K562 (cell line): ENCODE results near the gene RELL2. TPM values are rescaled to one million over a fixed set of nuclear protein-coding genes. Genes with fewer than 3 reads are reported as not detected.

Experiments used
- BRD9 ChIP-seq: fragments of 450-650 bp; IDR thresholded peaks from 2 replicates; pipeline ENCODE4 v1.6.1; 2018; ENCODE audit warnings: low read depth; ENCODE audit not compliant: partially characterized antibody
- BRF1 ChIP-seq: IDR thresholded peaks from 3 replicates; pipeline ENCODE4 v1.6.1; 2011; ENCODE audit warnings: borderline replicate concordance, mild to moderate bottlenecking; ENCODE audit not compliant: insufficient read length; ENCODE audit errors: extremely low read depth
- CBX2 ChIP-seq: fragments of 200-600 bp; sonication (generic); IDR thresholded peaks from one replicate; pipeline ENCODE4 v1.6.1; 2012; ENCODE audit warnings: mild to moderate bottlenecking, low read length, inconsistent platforms; ENCODE audit not compliant: insufficient read depth, poor library complexity, severe bottlenecking
- CXXC5 ChIP-seq: fragments of 250-450 bp; sonication (Bioruptor Pico); IDR thresholded peaks from 2 replicates; pipeline ENCODE4 v1.8.0; 2022; ENCODE audit warnings: inconsistent platforms, mild to moderate bottlenecking, moderate library complexity
- EP400 ChIP-seq: fragments of 450-650 bp; IDR thresholded peaks from 2 replicates; pipeline ENCODE4 v1.6.1; 2017; ENCODE audit warnings: antibody characterized with exemption, mild to moderate bottlenecking, moderate library complexity
- ETV1 ChIP-seq: fragments of 450-650 bp; conservative IDR thresholded peaks from 2 replicates; pipeline ENCODE4 v1.6.1; 2016; ENCODE audit warnings: missing genetic modification characterization, control low read depth, low read depth, missing compliant biosample characterization
- L3MBTL2 ChIP-seq: fragments of 450-650 bp; IDR thresholded peaks from 2 replicates; pipeline ENCODE4 v1.6.1; 2016; ENCODE audit warnings: mild to moderate bottlenecking, moderate library complexity
- MYBL2 ChIP-seq, 2 experiments: fragments of 450-650 bp in 1 of 2; sonication (generic) in 1 of 2; formaldehyde crosslinking in 1 of 2; IDR thresholded peaks; 2 replicates each; pipeline versions ENCODE4 v1.6.1 to v1.8.1; 2017 to 2022; ENCODE audit warnings: borderline replicate concordance in 1 of 2, inconsistent platforms in 1 of 2, low read depth in 1 of 2, mild to moderate bottlenecking in 1 of 2, missing genetic modification reagents in 1 of 2, moderate library complexity in 1 of 2
- PHF8 ChIP-seq: fragments of 200-600 bp; sonication (generic); IDR thresholded peaks from 2 replicates; pipeline ENCODE4 v1.6.1; 2012; ENCODE audit warnings: mixed run types, mild to moderate bottlenecking, inconsistent platforms, low read length, moderate library complexity, borderline replicate concordance
- TSC22D4 ChIP-seq: fragments of 450-650 bp; IDR thresholded peaks from 2 replicates; pipeline ENCODE4 v1.6.1; 2016; ENCODE audit warnings: missing genetic modification characterization, missing biosample characterization, control low read depth
- ZMIZ1 ChIP-seq, 2 experiments: fragments of 150-350 bp in 1 of 2; IDR thresholded peaks; 2 replicates each; pipeline ENCODE4 v1.6.1; 2012 to 2016; ENCODE audit warnings: low read depth in 2 of 2, low read length in 2 of 2, mild to moderate bottlenecking in 1 of 2, moderate library complexity in 1 of 2
- ZNF277 ChIP-seq: fragments of 250-450 bp; sonication (Bioruptor Pico); IDR thresholded peaks from 2 replicates; pipeline ENCODE4 v1.8.0; 2022; ENCODE audit warnings: inconsistent platforms, mild to moderate bottlenecking, moderate library complexity, borderline replicate concordance
- ZNF592 ChIP-seq: fragments of 450-650 bp; IDR thresholded peaks from 2 replicates; pipeline ENCODE4 v1.6.1; 2017; ENCODE audit warnings: antibody characterized with exemption, mild to moderate bottlenecking
- ZNF699 ChIP-seq: fragments of 250-450 bp; sonication (Bioruptor Pico); IDR thresholded peaks from 2 replicates; pipeline ENCODE4 v1.8.0; 2021; ENCODE audit warnings: mild to moderate bottlenecking, moderate library complexity; ENCODE audit not compliant: insufficient replicate concordance
- polyA plus RNA-seq, 8 experiments: library from polyadenylated mRNA; depleted of rRNA in 4 of 8; stranded (reverse) in 5 of 8; unstranded in 3 of 8; fragments of >200 nt; fragmentation: Nextera tagmentation in 2 of 8; fragmentation: Illumina TruSeq in 1 of 8; extraction: Ambion mirVana in 2 of 8; extraction: Trizol in 1 of 8; gene quantifications; 2 replicates each; pipeline versions ENCODE4 v1.2.1 to v1.2.3, GENCODE V29; 2011 to 2014; ENCODE audit warnings: inconsistent platforms in 1 of 8, missing spikeins in 1 of 8
- total RNA-seq, 7 experiments: library from RNA; depleted of rRNA in 6 of 7; stranded (reverse); fragments of >200 nt in 6 of 7; fragmentation: Illumina TruSeq in 2 of 7; extraction: Trizol in 2 of 7; gene quantifications; 2 replicates each; pipeline versions ENCODE4 v1.2.1 to v1.2.3, GENCODE V29; 2011 to 2021; ENCODE audit warnings: low replicate concordance in 1 of 7

Gene RELL2
- total and polyA plus RNA-seq, 9 of the 15 experiments (the other 6 are each of a cell fraction or from before 2014, with no cell fraction given), result 0.06 to 36.0 (median 14.3) TPM

GRCh38 chr5:141650851-141651727, 14.3 kb downstream of the RELL2 start, which contains the start of gene FCHSD1 (continued):
- TF ChIP-seq PHF8 (peak; percentile 80; the same call in 1 of the 2 replicates), ETV1 (tag) (0 out of 2 replicates have a peak, but pooled peaks have one; percentile 44), L3MBTL2 (no peak), BRF1 (no peak), CBX2 (no peak), ZNF592 (no peak), ZNF699 (no peak), ZMIZ1 (IDR thresholded peaks at IDR 0.05; ENCODE audit: low read depth in 2 of 2, low read length in 2 of 2) (no peak), EP400 (peak; percentile 29; the same call in 1 of the 2 replicates), ZNF277 (CRISPR knock-in tag) (no peak), CXXC5 (CRISPR knock-in tag) (peak; percentile 63), TSC22D4 (no peak), MYBL2 (IDR thresholded peaks at IDR 0.05; ENCODE audit: low read depth) (no peak), MYBL2 (CRISPR knock-in tag; IDR thresholded peaks at IDR 0.05; ENCODE audit: borderline replicate concordance) (no peak), BRD9 (no peak)
